Measurements from ENCODE around the gene TRPC4AP.

The TRPC4AP gene

DNA sequence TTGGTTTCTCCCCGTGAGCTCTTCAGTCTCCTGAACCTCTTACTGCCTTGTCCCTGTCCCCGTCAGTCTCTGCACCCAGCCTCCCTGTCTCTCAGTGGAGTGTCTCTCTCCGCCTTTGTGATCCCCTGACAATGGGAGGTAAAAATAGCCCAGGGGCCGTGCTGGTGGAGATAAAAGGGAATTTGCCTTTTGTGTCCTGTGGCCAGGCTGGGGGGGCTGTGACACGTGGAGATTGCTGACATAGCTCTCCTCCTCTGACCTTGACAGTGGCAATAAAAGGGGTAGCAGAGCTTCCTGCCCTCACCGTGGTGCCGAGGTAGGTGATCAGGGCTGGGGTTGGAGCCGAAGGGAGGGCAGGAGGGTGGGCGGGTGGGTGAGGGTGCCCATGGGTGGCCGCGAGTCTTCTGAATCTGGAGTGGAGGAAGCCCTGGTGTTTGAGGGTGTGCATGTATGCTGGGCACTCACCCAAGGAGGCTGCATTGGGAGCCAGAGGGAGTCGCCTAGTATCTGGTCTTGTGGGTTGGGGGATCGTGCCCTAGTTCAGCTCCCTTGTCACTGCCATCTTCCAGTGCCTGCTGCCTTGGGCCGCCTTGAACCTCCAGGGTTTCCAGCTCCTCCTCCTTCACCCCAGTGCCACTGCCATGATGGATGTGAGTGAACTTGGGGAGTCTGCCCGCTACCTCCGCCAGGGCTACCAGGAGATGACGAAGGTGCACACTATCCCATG lies 115.1 kb downstream of the TRPC4AP start:
- TF ChIP-seq, protein P1, sequence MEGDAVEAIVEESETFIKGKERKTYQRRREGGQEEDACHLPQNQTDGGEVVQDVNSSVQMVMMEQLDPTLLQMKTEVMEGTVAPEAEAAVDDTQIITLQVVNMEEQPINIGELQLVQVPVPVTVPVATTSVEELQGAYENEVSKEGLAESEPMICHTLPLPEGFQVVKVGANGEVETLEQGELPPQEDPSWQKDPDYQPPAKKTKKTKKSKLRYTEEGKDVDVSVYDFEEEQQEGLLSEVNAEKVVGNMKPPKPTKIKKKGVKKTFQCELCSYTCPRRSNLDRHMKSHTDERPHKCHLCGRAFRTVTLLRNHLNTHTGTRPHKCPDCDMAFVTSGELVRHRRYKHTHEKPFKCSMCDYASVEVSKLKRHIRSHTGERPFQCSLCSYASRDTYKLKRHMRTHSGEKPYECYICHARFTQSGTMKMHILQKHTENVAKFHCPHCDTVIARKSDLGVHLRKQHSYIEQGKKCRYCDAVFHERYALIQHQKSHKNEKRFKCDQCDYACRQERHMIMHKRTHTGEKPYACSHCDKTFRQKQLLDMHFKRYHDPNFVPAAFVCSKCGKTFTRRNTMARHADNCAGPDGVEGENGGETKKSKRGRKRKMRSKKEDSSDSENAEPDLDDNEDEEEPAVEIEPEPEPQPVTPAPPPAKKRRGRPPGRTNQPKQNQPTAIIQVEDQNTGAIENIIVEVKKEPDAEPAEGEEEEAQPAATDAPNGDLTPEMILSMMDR (IDR thresholded peaks at IDR 0.05): no peak
- no peak for DNase-seq (ENCODE audit: low spot score)
- no peak overlapping the region for H3K27ac ChIP-seq
- no peak overlapping the region for H3K4me3 ChIP-seq

DNA sequence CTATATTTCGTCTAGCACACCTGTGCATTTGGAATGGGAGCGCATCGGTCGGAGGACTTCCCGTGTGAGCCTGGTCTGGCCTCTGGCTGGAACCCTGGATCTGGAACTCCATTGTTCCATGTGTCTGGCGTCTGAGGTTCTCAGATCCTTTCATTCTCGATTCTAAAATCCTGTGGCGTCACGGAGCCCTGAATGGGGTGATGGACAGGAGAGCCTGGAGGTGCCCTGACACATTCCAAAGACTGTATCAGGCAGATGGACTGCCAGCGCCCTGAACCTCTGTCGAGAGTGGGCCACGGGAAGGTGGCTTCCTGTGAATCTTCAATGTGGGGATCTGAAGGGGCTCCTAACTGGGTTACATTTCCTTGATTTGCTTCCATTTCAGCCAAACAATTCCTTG lies 116.3 kb downstream of the TRPC4AP start:
- no peak overlapping the region for H3K4me3 ChIP-seq
- H3K27ac ChIP-seq: no peak overlapping the region
- no peak for DNase-seq (ENCODE audit: low spot score)
- TF ChIP-seq, protein P1 (IDR thresholded peaks at IDR 0.05): no peak

DNA sequence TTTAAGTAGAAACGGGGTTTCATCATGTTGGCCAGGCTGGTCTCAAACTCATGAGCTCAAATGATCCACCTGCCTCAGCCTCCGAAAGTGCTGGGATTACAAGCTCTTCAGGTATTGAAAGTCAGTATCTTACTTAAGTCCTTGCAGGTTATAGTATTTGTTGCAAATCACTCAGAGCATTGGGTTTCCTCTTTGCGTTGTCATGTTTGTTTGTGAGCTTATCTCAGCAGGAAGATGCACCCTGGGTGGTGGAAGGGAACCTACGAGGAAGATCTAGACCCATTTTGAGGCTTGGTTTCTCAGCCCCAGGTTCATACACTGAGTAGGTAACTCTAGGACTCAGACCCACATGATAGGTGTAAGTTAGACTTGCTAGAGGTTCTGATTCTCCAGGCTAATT lies 118.4 kb downstream of the TRPC4AP start:
- TF ChIP-seq, protein P1 (IDR thresholded peaks at IDR 0.05): no peak
- Histone ChIP-seq H3K27ac (no peak overlapping the region), H3K4me3 (no peak overlapping the region)
- DNase-seq (ENCODE audit: low spot score): no peak

DNA sequence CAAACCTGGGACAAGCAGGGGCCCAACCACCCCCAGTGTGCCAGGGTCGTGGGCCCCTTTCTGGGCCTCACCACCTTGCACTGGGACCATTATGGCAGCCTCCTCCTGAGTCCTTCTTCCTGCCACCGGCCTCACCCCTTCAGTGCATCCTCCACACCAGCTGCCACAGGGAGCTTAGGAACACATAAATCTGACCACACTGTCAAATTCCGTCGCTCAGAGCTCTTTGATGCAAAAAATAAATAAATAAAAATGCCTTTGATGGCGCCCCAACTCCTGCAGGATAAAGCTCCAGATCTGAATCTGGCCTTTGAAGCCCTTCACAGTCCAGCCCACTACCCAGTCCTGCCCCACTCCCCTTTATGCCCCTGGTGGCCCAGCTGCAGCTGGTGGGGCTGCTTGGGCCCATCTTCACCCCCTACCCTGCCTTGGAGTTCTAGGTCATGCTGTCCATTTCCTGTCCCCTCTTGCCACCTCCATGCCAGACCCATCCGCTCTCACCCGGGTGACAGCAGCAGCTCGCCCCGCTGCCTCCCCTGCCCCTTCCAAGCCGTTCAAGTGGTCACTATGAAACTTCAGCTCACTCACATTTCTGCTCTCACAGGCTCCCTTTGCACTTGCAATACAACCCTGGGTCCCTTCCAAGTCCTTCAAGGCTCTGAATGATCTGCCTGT lies 120.9 kb downstream of the TRPC4AP start:
- no peak for DNase-seq (ENCODE audit: low spot score)
- no peak overlapping the region for H3K27ac ChIP-seq
- H3K4me3 ChIP-seq: no peak overlapping the region
- TF ChIP-seq, protein P1 (IDR thresholded peaks at IDR 0.05): no peak

DNA sequence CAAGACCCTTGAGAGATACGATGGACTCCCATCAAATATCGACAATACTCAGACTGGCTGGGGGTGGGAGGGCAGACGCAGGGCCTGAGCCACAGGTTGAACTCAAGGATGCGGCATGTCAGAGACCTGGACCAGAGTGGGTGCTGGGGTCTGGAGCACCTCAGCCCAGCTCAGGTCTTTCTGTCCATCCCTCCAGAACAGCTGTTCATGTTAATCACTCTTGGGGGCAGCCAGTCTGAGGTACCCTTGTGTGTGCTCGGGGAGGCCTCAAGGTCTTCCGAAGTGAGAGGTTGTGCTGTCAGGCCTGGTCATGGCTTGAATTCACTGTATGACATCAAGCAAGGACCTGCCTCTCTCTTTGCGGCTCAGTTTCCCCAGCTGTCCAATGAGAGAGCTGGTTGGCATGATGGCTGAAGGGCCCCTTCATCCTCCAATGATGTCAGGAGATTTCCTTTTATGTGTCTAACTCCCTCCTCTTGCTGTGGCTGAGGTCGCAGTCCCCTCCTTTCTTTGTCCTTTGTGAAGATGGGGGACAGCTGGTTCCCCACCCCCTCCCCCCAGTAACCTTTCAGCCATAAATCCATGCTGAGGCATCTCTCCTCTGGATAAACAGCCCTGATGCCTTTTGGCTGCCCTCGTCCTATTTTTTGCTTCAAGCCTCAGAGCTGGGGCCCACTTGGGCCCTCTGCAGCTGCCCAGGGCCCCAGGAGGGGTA lies 121.6 kb downstream of the TRPC4AP start:
- no peak overlapping the region for H3K27ac ChIP-seq
- TF ChIP-seq, protein P1 (IDR thresholded peaks at IDR 0.05): no peak
- DNase-seq (ENCODE audit: low spot score): no peak
- no peak overlapping the region for H3K4me3 ChIP-seq

DNA sequence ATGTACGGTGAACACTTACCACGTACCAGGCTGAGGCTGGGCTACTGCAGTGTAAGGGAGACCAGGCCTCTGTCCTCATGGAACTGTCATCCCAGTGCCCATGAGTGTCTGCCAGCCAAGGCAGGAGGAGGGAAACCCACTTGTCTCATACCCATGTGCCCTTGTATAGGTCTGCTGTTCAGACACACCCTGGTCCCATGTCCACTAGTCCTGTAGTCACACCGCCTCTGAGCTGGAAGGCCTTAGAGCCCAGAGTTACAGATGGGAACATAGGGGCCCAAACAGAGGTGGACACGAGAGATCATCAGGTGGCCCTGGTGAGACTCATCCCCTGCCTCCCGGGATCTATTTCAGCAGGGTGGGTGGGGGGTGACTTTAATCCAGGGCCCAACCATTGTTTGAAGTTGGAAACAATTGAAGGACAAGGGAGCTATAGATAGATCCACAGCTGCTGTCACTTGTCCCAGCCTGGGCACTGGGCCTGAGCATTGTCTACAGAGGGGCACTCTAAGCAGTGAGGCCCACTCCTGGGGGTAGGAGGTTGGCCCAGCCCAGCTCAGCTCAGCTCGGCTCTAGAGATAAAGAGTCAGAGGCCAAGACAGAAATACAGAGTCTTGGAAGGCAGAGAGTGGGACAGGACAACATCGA lies 122.3 kb downstream of the TRPC4AP start:
- no peak for DNase-seq (ENCODE audit: low spot score)
- TF ChIP-seq, protein P1 (IDR thresholded peaks at IDR 0.05): no peak
- Histone ChIP-seq H3K4me3 (no peak overlapping the region), H3K27ac (no peak overlapping the region)
